T47D (cell line): Measurements from ENCODE around the gene CNGA1.
"Not testable (repeated sequence)": the region's sequence is repeated elsewhere in the genome, so short reads cannot be mapped to it uniquely, and the experiment has no call there.

ENCODE experiments used
- DNase-seq, 2 experiments: peaks; one replicate each; pipeline versions ENCODE4 v3.0.0 to v3.0.0-alpha.2; 2011 to 2012; ENCODE audit warnings: low read depth in 1 of 2, low spot score in 1 of 2
- JUND ChIP-seq: IDR thresholded peaks from 2 replicates; pipeline ENCODE4 v1.6.1; 2012; ENCODE audit warnings: low read depth
- in situ Hi-C: cut with HindIII; loops from 2 replicates; pipeline ENCODE4 v1.10.0; 2016; ENCODE audit warnings: low sequenced_read_pairs, low pct_unique_long_range_greater_than_20kb

CNGA1 gene

DNA sequence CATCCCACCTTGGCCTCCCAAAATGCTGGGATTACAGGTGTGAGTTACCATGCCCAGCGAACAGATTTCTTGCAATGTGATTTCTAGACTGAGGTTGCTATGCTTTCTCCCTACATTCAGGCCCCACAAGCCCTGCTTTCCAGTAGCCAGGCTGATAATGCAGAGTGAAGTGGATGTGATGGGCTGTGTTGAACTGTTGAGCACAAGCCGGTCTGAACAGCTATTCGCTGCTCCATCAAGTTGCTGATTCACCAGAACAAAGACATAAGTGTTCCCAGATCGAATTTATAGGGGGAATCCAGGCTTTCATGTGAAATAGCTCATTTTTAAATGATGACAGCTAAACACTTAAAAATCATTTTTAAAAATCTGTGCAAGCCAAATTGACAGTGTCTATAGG lies 8.0 kb upstream of the CNGA1 start:
- DNase-seq = no peak
- no peak for TF ChIP-seq JUND
- in situ Hi-C loops = no loop called here

DNA sequence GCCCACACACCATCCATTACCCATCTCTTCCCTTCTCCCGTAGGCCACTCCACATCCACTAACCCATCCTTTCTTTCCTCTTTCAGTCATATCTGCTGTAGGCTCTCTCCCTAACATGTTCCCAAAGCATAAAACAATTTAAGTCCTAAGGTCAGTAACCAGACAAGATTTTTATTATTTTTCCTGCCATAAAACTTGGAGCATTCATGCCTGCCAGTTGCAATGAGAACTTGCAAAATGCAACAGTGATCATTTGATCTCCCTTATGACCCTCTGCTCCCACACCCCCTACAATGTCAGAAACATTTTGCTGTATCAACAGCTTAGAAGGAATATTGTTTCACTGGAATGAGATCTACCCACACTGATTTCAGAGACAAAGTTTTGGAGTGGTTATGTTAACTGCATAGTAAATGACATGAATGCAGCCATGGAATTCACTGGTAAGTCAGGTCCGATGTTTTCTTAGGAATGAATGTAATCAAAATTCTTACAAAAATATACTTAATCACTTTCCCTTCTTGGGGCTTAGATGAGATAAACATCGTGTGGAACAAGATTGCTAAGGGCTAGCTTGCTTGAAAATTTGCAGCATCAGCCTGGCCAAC lies 5.8 kb upstream of the CNGA1 start:
- DNase-seq = no peak
- in situ Hi-C loops = no loop called here
- TF ChIP-seq JUND = no peak

- in situ Hi-C loops = no loop called here
- TF ChIP-seq JUND = no peak
These were observed 4.6 kb upstream of the CNGA1 start for GRCh38 chr4:48021100-48021499.

GRCh38 chr4:48018112-48018511 lies 1.6 kb upstream of the CNGA1 start:
- in situ Hi-C loops = no loop called here
- DNase-seq = no peak
- TF ChIP-seq JUND = no peak

More at GRCh38 chr4:48021100-48021499, 4.6 kb upstream of the CNGA1 start:
- no peak for DNase-seq

DNA sequence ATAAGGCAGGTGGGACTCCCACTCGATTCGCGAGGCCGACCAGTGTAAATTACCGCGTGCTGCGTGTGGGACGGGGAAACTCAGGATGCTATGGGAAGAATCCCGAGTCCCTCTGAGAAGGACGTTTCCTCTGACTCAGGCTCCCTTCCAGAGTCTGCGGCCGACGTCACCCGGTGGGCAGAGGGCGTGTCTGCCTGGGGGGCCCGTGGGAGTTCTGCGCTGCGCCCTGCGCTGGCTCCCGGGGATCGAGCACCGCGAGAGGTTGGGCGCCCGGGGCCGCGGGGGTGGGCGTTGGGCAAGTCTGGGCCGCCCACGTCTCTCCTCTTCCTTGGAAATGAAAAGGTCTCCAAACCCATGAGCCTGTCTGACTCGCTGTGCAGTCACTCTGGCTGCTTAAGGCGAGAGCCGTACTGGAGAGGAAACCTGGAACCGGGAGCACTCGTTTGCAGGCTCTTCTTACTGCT lies 659 bp upstream of the CNGA1 start:
- no peak for TF ChIP-seq JUND
- in situ Hi-C loops = no loop called here
- peak; percentile 30 to 60 for DNase-seq

DNA sequence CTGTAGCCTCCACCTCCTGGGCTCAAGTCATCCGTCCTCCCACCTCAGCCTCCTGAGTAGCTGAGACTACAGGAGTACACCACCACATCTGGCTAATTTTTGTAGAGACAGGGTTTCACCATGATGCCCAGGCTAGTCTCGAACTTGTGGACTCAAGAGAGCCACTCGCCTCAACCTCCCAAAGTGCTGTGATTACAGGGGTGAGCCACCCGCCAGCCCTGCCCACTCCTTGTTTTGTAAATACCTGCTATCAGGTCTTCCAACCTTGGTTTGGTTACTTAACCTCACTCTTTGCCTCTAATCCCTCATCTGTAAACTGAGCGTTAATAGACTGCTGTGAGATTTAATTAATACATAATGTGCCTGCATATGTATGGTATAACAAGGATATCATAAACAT lies 803 bp downstream of the CNGA1 start:
- in situ Hi-C loops = no loop called here
- TF ChIP-seq JUND = no peak
- no peak for DNase-seq

GRCh38 chr4:48015216-48015615 lies 1.3 kb downstream of the CNGA1 start:
- in situ Hi-C loops = no loop called here
- DNase-seq = peak; percentile 10 to 42
- no peak for TF ChIP-seq JUND

GRCh38 chr4:48012824-48013223 lies 3.7 kb downstream of the CNGA1 start:
- in situ Hi-C loops = no loop called here
- TF ChIP-seq JUND = no peak
- no peak for DNase-seq

DNA sequence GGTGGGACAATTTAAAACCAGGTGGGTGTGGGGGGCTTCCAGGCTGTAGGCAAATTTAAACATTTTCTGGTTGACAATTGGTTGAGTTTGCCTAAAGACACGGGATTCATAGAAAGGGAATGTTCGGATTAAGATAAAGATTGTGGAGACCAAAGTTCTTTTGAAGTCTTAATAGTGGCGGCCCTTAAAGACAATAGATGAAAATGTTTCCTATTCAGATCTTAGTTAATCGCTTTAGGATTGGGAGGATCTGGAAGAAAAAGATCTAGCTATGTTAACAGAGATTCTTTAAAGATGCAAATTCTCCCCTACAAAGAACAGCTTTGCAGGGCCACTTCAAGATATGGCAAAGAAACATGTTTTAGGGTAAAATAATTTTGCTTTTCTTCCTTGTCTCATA lies 4.8 kb downstream of the CNGA1 start:
- in situ Hi-C loops = no loop called here
- no peak for TF ChIP-seq JUND
- DNase-seq = no peak

DNA sequence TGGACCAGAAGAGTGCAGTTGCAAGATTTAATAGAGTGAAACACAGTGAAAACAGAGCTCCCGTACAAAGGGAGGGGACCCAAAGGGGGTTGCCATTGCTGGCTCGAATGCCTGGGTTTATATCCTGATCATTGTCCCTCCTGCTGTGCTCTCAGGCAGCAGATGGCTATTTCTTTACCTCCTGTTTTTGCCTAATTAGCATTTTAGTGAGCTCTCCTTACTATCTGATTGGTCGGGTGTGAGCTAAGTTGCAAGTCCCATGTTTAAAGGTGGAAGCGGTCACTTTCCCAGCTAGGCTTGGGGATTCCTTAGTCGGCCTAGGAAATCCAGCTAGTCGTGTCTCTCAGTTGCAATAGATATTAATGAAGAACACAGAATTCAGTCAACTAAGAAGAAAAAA lies 5.6 kb downstream of the CNGA1 start:
- DNase-seq, in situ Hi-C loops: not testable (repeated sequence)

- in situ Hi-C loops = no loop called here
- TF ChIP-seq JUND = no peak
- peak in 1 of 2 experiments; percentile 29 for DNase-seq
These were observed 8.4 kb downstream of the CNGA1 start for GRCh38 chr4:48008021-48008596.

- TF ChIP-seq JUND = no peak
- in situ Hi-C loops = no loop called here
- no peak for DNase-seq
These were observed 10.7 kb downstream of the CNGA1 start for GRCh38 chr4:48005781-48006180.

DNA sequence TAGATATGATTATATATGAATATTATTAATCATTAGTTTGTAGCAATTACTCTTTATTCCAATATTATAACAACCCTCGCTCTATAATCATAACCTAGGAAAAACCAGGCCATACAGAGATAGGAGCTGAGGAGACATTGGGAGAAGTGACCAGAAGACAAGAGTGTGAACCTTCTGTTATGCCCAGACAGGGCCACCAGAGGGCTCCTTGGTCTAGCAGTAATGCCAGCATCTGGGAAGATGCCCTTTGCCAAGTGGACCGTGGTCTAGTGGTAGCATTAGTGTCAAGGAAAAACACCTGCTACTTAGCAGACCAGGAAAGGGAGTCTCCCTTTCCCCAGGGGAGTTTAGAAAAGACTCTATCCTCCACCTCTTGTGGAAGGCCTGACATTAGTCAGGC lies 12.9 kb downstream of the CNGA1 start:
- DNase-seq = peak in 1 of 2 experiments; percentile 64
- in situ Hi-C loops = not testable (repeated sequence)

GRCh38 chr4:48002267-48002666 lies 14.2 kb downstream of the CNGA1 start:
- no peak for DNase-seq
- TF ChIP-seq JUND = no peak
- in situ Hi-C loops = no loop called here
